ENCODE measurements around the gene CACNA1S. TPM values are rescaled to one million over a fixed set of nuclear protein-coding genes. Genes with fewer than 3 reads are reported as not detected.

CACNA1S gene
- total RNA-seq, 2 experiments from 2014 or later, result not detected

DNA sequence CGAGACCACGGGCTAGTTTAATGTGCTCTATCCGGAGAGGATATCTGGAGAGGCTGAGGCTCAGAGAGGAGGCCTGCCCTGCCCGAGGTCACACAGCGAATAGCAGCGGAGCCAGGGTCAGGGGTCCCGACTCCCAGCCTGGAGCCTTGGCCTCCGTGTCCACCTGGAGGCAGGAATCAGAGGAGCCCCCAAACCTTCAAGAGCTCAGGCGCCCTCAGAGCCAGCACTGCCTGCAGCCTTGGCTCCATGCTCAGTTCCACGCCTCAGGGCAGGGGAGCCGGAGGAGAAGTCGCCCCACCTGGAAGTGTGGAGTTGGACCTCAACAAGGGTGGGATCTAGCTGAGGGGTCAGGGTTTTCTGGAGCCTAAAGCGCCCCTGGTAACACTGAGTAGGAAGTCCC lies 16.7 kb upstream of the CACNA1S start:
- H3K9me3 ChIP-seq (ENCODE audit: control insufficient read depth in 1 of 2, insufficient read depth in 1 of 2, low read length in 2 of 2), result no peaks in the 10 kb centered on the region
- peaks cover 24% of the 10 kb centered on the region for H3K27me3 Mint-ChIP-seq
- DNase-seq (no peak), ATAC-seq (ENCODE audit: poor library complexity) (no peak)
- H3K27ac Mint-ChIP-seq, result no peak overlapping the region
- CTCF ChIA-PET, result no interaction called here
- peaks cover 4% of the 10 kb centered on the region for H3K36me3 Mint-ChIP-seq (ENCODE audit: low read depth)
- POLR2A ChIA-PET, result no interaction called here
- intact Hi-C loops (cut with DNase I, micrococcal nuclease), result no loop called here
- H3K4me3 Mint-ChIP-seq, result no peak overlapping the region
- H3K4me3 ChIP-seq (ENCODE audit: low read length), result no peak overlapping the region
- no peaks in the 10 kb centered on the region for H3K9me3 Mint-ChIP-seq
- no peaks in the 10 kb centered on the region for H3K4me1 ChIP-seq (ENCODE audit: insufficient read depth, low read length)
- TF ChIP-seq, protein P1, sequence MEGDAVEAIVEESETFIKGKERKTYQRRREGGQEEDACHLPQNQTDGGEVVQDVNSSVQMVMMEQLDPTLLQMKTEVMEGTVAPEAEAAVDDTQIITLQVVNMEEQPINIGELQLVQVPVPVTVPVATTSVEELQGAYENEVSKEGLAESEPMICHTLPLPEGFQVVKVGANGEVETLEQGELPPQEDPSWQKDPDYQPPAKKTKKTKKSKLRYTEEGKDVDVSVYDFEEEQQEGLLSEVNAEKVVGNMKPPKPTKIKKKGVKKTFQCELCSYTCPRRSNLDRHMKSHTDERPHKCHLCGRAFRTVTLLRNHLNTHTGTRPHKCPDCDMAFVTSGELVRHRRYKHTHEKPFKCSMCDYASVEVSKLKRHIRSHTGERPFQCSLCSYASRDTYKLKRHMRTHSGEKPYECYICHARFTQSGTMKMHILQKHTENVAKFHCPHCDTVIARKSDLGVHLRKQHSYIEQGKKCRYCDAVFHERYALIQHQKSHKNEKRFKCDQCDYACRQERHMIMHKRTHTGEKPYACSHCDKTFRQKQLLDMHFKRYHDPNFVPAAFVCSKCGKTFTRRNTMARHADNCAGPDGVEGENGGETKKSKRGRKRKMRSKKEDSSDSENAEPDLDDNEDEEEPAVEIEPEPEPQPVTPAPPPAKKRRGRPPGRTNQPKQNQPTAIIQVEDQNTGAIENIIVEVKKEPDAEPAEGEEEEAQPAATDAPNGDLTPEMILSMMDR (IDR thresholded peaks at IDR 0.05), result no peak
- H3K27ac ChIP-seq (ENCODE audit: low read depth in 1 of 2, low read length in 2 of 2), result no peak overlapping the region
- H3K4me1 Mint-ChIP-seq (ENCODE audit: low read depth), result no peaks in the 10 kb centered on the region
- no peaks in the 10 kb centered on the region for H3K36me3 ChIP-seq (ENCODE audit: insufficient read depth, low read length)
- peaks cover 4 to 10% of the 10 kb centered on the region in 2 experiments for H3K27me3 ChIP-seq (ENCODE audit: control insufficient read depth in 1 of 2, insufficient read depth in 2 of 2, low read length in 2 of 2)

DNA sequence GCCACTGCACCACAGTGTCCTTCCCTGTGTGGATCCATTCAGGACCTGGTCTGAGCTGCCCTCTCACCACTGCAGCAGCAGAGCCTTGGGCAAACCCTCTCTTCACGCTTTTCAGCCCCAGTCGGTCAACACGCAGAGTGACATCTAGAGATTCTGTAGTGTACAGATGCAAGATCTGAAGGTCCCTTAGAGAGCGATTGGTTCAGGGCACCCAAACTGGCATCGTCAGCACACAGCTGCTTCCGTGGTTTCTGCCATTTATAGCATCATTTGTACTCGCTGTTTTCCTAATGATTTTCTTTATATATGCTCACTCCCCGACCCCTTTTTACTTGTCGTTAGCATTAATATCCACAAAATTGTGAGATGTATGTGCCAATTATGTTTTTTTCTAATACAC lies 16.2 kb upstream of the CACNA1S start:
- Histone ChIP-seq H3K9me3 (ENCODE audit: control insufficient read depth in 1 of 2, insufficient read depth in 1 of 2, low read length in 2 of 2) (no peaks in the 10 kb centered on the region), H3K27me3 (ENCODE audit: control insufficient read depth in 1 of 2, insufficient read depth in 2 of 2, low read length in 2 of 2) (peaks cover 4 to 10% of the 10 kb centered on the region in 2 experiments), H3K27ac (ENCODE audit: low read depth in 1 of 2, low read length in 2 of 2) (no peak overlapping the region), H3K36me3 (ENCODE audit: insufficient read depth, low read length) (no peaks in the 10 kb centered on the region), H3K4me3 (ENCODE audit: low read length) (no peak overlapping the region), H3K4me1 (ENCODE audit: insufficient read depth, low read length) (no peaks in the 10 kb centered on the region)
- Mint-ChIP-seq H3K9me3 (no peaks in the 10 kb centered on the region), H3K4me1 (ENCODE audit: low read depth) (no peaks in the 10 kb centered on the region), H3K4me3 (no peak overlapping the region), H3K27me3 (peaks cover 28% of the 10 kb centered on the region), H3K27ac (no peak overlapping the region), H3K36me3 (ENCODE audit: low read depth) (peaks cover 3% of the 10 kb centered on the region)
- CTCF ChIA-PET, result interaction anchor here (0.6 kb wide), 1 partner anchor 151 kb away, joined by 3 read pairs; no protein-coding TSS in a partner anchor
- ATAC-seq (ENCODE audit: poor library complexity), result no peak
- intact Hi-C loops (cut with DNase I, micrococcal nuclease), result no loop called here
- TF ChIP-seq, protein P1 (IDR thresholded peaks at IDR 0.05), result no peak
- no peak for DNase-seq
- POLR2A ChIA-PET, result no interaction called here

DNA sequence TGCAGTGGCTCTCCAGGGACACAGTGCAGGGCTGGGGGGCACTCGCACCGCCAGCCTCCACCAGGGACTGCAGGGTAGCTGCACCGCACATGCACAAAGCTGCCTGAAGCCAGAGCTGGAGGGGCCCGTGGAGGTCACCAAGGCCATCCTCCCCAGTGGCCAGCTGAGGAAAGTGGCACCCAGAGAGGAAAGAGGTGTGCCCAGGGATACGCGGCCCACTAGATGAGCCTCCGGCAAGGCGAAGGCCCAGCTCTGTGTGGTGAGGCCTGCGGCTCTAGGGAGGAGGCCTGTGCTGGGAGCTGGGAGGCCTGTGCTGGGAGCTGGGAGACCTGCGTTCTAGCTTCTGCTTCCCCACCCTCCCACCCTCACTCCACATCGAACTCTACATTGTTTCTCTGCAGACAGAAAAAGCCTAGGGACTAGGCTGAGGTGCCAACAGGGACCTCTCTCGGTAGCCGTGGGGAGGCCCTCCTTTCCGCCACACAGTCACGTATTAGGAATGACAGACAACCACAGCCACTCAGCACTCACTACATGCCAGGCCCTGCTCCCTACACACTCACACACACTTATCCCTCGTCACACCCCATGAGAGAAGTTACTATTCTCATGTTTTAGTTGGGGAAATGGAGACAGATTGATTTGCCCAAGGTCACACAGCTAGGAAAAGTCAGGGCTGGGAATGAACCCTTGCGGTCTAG lies 15.7 kb upstream of the CACNA1S start:
- no peaks in the 10 kb centered on the region for H3K9me3 ChIP-seq (ENCODE audit: control insufficient read depth in 1 of 2, insufficient read depth in 1 of 2, low read length in 2 of 2)
- no peaks in the 10 kb centered on the region for H3K4me1 ChIP-seq (ENCODE audit: insufficient read depth, low read length)
- H3K27ac ChIP-seq (ENCODE audit: low read depth in 1 of 2, low read length in 2 of 2), result no peak overlapping the region
- H3K36me3 ChIP-seq (ENCODE audit: insufficient read depth, low read length), result no peaks in the 10 kb centered on the region
- H3K36me3 Mint-ChIP-seq (ENCODE audit: low read depth), result no peaks in the 10 kb centered on the region
- no peaks in the 10 kb centered on the region for H3K9me3 Mint-ChIP-seq
- no peaks in the 10 kb centered on the region for H3K4me1 Mint-ChIP-seq (ENCODE audit: low read depth)
- no peak overlapping the region for H3K4me3 ChIP-seq (ENCODE audit: low read length)
- no peak overlapping the region for H3K4me3 Mint-ChIP-seq
- TF ChIP-seq, protein P1 (IDR thresholded peaks at IDR 0.05), result no peak
- ATAC-seq (ENCODE audit: poor library complexity), result no peak
- peaks cover 28% of the 10 kb centered on the region for H3K27me3 Mint-ChIP-seq
- ChIA-PET CTCF (interaction anchor here (0.6 kb wide), 1 partner anchor 150 kb away, joined by 3 read pairs; no protein-coding TSS in a partner anchor), POLR2A (no interaction called here)
- no peak overlapping the region for H3K27ac Mint-ChIP-seq
- H3K27me3 ChIP-seq (ENCODE audit: control insufficient read depth in 1 of 2, insufficient read depth in 2 of 2, low read length in 2 of 2), result peaks cover 4 to 10% of the 10 kb centered on the region in 2 experiments
- no peak for DNase-seq
- intact Hi-C loops (cut with DNase I, micrococcal nuclease), result no loop called here
